Prostate gland (tissue), 2 donors: Measurements from ENCODE around the gene PDZD7. TPM values are rescaled to one million over a fixed set of nuclear protein-coding genes. Genes with fewer than 3 reads are reported as not detected.
A peak's percentile ranks its signal among the peaks of the same experiment; 100 is the strongest.

Experiments
- DNase-seq: peaks from one replicate; pipeline ENCODE4 v3.0.0-alpha.2; 2019; ENCODE audit warnings: low spot score
- H3K27ac ChIP-seq, 2 donors: fragments of 200-600 bp; sonication (generic); 2 replicates each; pipeline ENCODE4 v1.5.1; 2017 to 2019
- H3K27me3 ChIP-seq: fragments of 200-600 bp; sonication (generic); replicated peaks from 2 replicates; pipeline ENCODE4 v1.5.1; 2019; ENCODE audit not compliant: insufficient read depth
- H3K36me3 ChIP-seq, 2 donors: fragments of 200-600 bp; sonication (generic); 1 replicate in 1 of 2; 2 replicates in 1 of 2; pipeline versions ENCODE4 v1.5.1 to v1.8.1; 2017 to 2019
- H3K4me1 ChIP-seq: fragments of 200-600 bp; sonication (generic); replicated peaks from 2 replicates; pipeline ENCODE4 v1.5.1; 2019
- H3K4me3 ChIP-seq, 2 donors: fragments of 200-600 bp; sonication (generic); 2 replicates each; pipeline ENCODE4 v1.5.1; 2017 to 2019
- H3K9me3 ChIP-seq: fragments of 200-600 bp; sonication (generic); 2 replicates; pipeline ENCODE4 v1.5.1; 2017
- CTCF ChIP-seq, 4 experiments: fragments of 200-600 bp in 2 of 4; fragments of 450-650 bp in 2 of 4; sonication (generic) in 2 of 4; IDR thresholded peaks; 1 replicate in 3 of 4; 2 replicates in 1 of 4; pipeline ENCODE4 v1.5.1; 2016 to 2019; ENCODE audit warnings: antibody characterized with exemption in 4 of 4, mild to moderate bottlenecking in 2 of 4, moderate library complexity in 2 of 4
- POLR2A ChIP-seq: fragments of 450-650 bp; IDR thresholded peaks from one replicate; pipeline ENCODE4 v1.6.1; 2016; ENCODE audit warnings: antibody characterized with exemption, mild to moderate bottlenecking
- POLR2AphosphoS5 ChIP-seq: sonication (generic); formaldehyde crosslinking; IDR thresholded peaks from one replicate; pipeline ENCODE4 v1.6.1; 2017; ENCODE audit warnings: antibody characterized with exemption
- WGBS: methylation state at CpG from one replicate; pipeline ENCODE4 v1.1.5; 2018; 5-methylcytosine and 5-hydroxymethylcytosine counted together
- intact Hi-C: fragments of 100-400 bp; cut with DNase I; formaldehyde crosslinking; loops from one replicate; pipeline ENCODE4 v1.14.2; 2022
- total RNA-seq, 2 donors: library from RNA; depleted of rRNA; stranded (reverse); fragments of >200 nt; gene quantifications; one replicate each; pipeline ENCODE4 v1.1.0, GENCODE V29; 2016

Gene PDZD7
- total RNA-seq, 2 donors from 2014 or later, result 0.82 to 1.5 TPM

- 1% methylated on average over 59 of the region's 66 CpGs for WGBS
- no peaks in the 10 kb centered on the region for H3K9me3 ChIP-seq
- H3K4me3 ChIP-seq, result peak overlapping the region; percentile 64 to 91
- DNase-seq, result peak; percentile 71
- peak overlapping the region; percentile 99 to 100 for H3K27ac ChIP-seq
- no peaks in the 10 kb centered on the region for H3K27me3 ChIP-seq
- H3K36me3 ChIP-seq, result peaks cover 0 to 1% of the 10 kb centered on the region in 2 donors
- TF ChIP-seq CTCF (IDR thresholded peaks at IDR 0.05) (peak; percentile 85 to 92 (median 88)), POLR2AphosphoS5 (peak; percentile 27), POLR2A (peak; percentile 38)
- intact Hi-C loops, result loop anchor here (1.0 to 10.0 kb wide), 2 partner anchors 15 to 697 kb away; partner anchors contain the start of gene FBXW4
- peaks cover 23% of the 10 kb centered on the region for H3K4me1 ChIP-seq
Measured at GRCh38 chr10:100997360-100998182, 33.4 kb downstream of the PDZD7 start.

GRCh38 chr10:100996678-100997359, 34.1 kb downstream of the PDZD7 start:
- Histone ChIP-seq H3K27me3 (no peaks in the 10 kb centered on the region), H3K9me3 (no peaks in the 10 kb centered on the region), H3K4me3 (peak overlapping the region; percentile 64 to 91), H3K4me1 (peaks cover 17% of the 10 kb centered on the region), H3K36me3 (no peaks in the 10 kb centered on the region), H3K27ac (peak overlapping the region; percentile 99 to 100)
- WGBS, result 3% methylated on average over 26 of the region's 46 CpGs
- TF ChIP-seq CTCF (IDR thresholded peaks at IDR 0.05) (peak in 2 of 4 experiments; percentile 18 to 19), POLR2A (no peak)
- intact Hi-C loops, result loop anchor here (1.0 to 10.0 kb wide), 2 partner anchors 15 to 698 kb away; partner anchors contain the start of gene FBXW4
- DNase-seq, result no peak

GRCh38 chr10:100995181-100995580, 35.7 kb downstream of the PDZD7 start:
- Histone ChIP-seq H3K4me1 (peaks cover 8% of the 10 kb centered on the region), H3K27ac (no peak overlapping the region), H3K36me3 (peaks cover 0 to 9% of the 10 kb centered on the region in 2 donors), H3K4me3 (no peak overlapping the region), H3K9me3 (no peaks in the 10 kb centered on the region), H3K27me3 (no peaks in the 10 kb centered on the region)
- WGBS, result 71% methylated on average over 6 of the region's 6 CpGs
- intact Hi-C loops, result loop anchor here (10.0 kb wide), 1 partner anchor 700 kb away; the partner anchor contains the start of gene FBXW4
- TF ChIP-seq CTCF (IDR thresholded peaks at IDR 0.05) (no peak), POLR2AphosphoS5 (no peak), POLR2A (no peak)
- DNase-seq, result no peak

GRCh38 chr10:100993986-100994708, 36.8 kb downstream of the PDZD7 start:
- intact Hi-C loops, result loop anchor here (1.0 to 10.0 kb wide), 2 partner anchors 20 to 701 kb away; partner anchors contain the start of gene FBXW4

More at GRCh38 chr10:100993986-100994708, 36.8 kb downstream of the PDZD7 start:
- no peak for DNase-seq
- 42% methylated on average over 10 of the region's 10 CpGs for WGBS
- Histone ChIP-seq H3K27ac (no peak overlapping the region), H3K9me3 (no peaks in the 10 kb centered on the region), H3K27me3 (no peaks in the 10 kb centered on the region), H3K4me3 (no peak overlapping the region), H3K4me1 (peaks cover 8% of the 10 kb centered on the region), H3K36me3 (peaks cover 0 to 9% of the 10 kb centered on the region in 2 donors)
- TF ChIP-seq POLR2AphosphoS5, result peak; percentile 52
- TF ChIP-seq CTCF (IDR thresholded peaks at IDR 0.05), result peak; percentile 32 to 80 (median 66)
- TF ChIP-seq POLR2A, result no peak
